Jurkat, Clone E6-1 (cell line): Measurements from ENCODE around the gene CYSLTR2.
"Not testable (repeated sequence)": the region's sequence is repeated elsewhere in the genome, so short reads cannot be mapped to it uniquely, and the experiment has no call there.

Experiments used
- DNase-seq: peaks from one replicate; pipeline ENCODE4 v3.0.0-alpha.2; 2011; ENCODE audit warnings: low read depth, low spot score
- H3K4me3 ChIP-seq: 2 replicates; pipeline ENCODE4 v1.5.1; 2011; ENCODE audit warnings: mild to moderate bottlenecking, low read length, control low read depth, moderate library complexity

Gene CYSLTR2

DNA sequence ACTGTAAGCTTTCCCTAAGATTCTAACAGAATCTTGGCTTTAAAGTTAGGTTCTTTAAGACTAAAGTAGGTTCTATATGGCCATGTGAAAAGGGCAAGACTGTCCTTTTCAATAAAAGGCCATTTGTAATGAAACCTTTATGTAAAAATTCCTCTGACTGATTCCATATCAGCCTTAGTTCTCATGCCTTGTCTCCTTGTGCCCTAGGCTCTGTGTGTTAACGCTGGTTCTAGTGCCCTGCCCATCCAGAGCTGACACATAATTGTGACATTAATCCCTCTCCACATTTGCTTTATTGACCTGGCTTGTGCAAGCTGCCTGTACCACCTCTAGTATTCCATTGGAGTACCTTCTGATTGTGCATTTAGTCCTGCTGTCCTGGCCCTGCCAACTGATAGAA, 28.2 kb downstream of the CYSLTR2 start:
- no peak for DNase-seq
- no peak overlapping the region for H3K4me3 ChIP-seq

DNA sequence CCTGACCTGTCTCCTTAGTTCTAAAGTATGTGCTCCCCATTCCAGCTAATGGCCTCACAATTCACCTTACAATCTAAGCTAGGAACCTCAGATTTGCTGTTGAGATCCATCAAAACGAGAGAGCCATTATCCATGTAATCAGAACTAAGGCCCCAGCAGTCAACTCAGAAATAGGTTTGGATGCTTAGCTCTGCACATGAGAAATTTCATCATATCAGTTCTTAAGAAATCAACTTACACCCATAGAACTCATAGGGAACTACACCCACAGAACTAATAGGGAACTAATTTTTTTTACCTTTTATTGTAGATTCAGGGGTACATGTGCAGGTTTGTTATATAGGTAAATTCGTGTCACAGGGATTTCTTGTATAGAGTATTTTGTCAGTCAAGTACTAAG, 28.7 kb downstream of the CYSLTR2 start:
- H3K4me3 ChIP-seq = no peak overlapping the region
- no peak for DNase-seq

DNA sequence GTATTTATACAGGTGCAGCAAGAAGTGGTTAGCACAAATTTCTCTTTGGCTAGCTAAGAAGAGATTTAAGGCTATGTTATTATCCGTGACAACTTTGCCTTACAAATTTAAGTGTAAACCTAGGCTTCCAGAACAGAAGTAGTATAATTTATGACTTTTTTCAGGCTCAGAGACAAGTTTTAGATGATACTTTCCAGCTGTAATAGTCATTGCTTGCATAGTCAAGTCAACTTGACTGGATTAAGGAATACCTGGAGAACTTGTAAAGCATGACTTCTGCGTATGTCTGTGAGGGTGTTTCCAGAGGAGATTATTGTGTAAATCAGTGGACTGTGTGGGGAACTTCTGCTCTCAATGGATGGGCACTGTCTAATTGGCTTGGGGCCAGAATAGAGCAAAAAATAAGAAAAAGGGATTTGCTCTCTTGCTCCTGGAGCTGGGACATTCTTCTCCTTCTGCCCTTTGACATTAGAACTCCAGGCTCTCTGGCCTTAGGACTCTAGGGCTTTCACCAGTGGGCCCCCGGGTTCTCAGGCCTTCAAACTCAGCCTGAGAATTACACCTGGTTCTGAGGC, 33.0 kb downstream of the CYSLTR2 start:
- H3K4me3 ChIP-seq = no peak overlapping the region
- no peak for DNase-seq

DNA sequence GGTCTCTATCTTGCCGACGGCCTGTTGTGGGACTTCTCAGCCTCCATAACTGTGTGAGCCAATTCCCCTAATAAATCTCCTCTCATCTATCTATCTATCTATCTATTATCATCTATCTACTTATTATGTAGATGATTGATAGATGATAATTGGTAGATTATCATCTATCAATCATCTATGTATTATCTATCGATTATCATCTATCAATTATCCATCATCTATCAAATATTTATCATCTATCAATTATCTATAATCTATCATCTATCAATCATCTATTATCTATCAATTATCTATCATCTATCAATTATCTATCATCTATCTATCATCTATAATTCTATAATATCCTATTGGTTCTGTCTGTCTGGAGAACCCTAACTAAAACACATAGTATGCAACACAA, 33.5 kb downstream of the CYSLTR2 start:
- H3K4me3 ChIP-seq = no peak overlapping the region
- no peak for DNase-seq

DNA sequence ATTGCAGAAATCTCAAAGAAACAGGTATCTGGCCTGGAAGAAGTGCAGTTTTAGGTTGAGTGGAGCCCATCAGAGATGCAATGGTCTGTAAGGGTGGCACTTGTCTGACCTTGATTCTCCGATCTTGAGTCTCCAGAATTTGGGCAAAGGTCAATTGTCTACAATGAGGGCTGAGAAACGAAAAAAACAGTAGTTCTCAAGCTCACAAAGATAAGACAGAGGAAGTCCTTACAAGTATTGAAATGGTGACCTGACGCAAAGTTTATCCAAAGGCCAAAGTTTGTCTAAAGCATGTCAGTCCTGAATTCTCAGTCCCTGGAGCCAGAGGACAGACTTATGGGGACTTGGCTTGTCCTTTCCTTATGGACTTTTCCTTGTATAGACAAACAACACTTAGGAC, 40.3 kb downstream of the CYSLTR2 start:
- no peak overlapping the region for H3K4me3 ChIP-seq
- DNase-seq = no peak

DNA sequence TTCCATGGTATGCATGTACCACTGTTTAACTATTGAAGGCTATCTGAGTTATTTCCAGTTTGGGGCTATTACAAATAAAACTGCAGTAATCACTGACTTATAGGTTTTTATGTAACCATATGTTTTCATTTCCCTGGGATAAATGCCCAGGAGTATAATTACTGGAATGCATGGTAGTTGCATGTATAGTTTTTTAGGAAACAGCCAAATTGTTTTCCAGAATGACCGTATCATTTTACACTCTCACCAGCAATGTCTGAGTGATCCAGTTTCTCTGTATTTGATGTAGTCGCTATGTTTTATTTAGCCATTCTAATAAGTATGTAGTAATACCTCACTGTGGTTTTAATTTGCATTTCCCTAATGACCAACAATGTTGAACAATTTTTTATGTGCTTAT, 42.0 kb downstream of the CYSLTR2 start:
- no peak overlapping the region for H3K4me3 ChIP-seq
- no peak for DNase-seq

DNA sequence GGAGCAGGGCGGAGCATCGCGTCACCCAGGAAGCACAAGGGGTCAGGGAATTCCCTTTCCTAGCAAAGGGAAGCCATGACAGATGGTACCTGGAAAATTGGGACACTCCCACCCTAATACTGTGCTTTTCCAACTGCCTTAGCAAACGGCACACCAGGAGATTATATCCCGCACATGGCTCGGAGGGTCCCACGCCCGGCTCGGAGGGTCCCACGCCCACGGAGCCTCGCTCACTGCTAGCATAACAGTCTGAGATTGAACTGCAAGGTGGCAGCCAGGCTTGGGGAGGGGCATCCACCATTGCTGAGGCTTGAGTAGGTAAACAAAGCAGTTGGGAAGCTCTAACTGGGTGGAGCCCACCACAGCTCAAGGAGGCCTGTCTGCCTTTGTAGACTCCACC, 42.9 kb downstream of the CYSLTR2 start:
- H3K4me3 ChIP-seq, DNase-seq: not testable (repeated sequence)

DNA sequence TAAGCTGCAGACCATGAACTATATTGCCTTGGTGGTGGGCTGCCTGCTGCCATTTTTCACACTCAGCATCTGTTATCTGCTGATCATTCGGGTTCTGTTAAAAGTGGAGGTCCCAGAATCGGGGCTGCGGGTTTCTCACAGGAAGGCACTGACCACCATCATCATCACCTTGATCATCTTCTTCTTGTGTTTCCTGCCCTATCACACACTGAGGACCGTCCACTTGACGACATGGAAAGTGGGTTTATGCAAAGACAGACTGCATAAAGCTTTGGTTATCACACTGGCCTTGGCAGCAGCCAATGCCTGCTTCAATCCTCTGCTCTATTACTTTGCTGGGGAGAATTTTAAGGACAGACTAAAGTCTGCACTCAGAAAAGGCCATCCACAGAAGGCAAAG, 53.7 kb downstream of the CYSLTR2 start:
- DNase-seq = no peak
- H3K4me3 ChIP-seq = no peak overlapping the region

DNA sequence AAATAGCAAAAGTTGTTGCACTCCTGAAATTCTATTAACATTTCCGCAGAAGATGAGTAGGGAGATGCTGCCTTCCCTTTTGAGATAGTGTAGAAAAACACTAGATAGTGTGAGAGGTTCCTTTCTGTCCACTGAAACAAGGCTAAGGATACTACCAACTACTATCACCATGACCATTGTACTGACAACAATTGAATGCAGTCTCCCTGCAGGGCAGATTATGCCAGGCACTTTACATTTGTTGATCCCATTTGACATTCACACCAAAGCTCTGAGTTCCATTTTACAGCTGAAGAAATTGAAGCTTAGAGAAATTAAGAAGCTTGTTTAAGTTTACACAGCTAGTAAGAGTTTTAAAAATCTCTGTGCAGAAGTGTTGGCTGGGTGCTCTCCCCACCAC, 55.0 kb downstream of the CYSLTR2 start:
- no peak for DNase-seq
- H3K4me3 ChIP-seq = no peak overlapping the region

DNA sequence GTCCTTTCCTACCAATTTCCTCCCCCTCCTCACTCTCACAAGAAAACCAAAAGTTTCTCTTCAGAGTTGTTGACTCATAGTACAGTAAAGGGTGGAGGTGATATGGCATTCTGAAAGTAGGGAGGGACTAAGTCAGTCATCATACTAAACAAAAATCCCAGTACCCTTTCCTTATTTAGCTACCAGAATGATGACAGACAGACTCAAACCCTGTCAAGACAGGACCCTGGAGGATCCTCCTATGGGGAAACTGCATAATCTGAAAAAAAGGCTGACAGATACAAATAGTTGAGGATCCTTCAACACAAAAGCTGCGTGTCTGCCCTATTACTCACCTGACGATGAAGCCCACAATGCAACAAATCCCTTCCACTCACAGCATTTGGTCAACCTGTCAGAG, 55.5 kb downstream of the CYSLTR2 start:
- no peak for DNase-seq
- H3K4me3 ChIP-seq = no peak overlapping the region

DNA sequence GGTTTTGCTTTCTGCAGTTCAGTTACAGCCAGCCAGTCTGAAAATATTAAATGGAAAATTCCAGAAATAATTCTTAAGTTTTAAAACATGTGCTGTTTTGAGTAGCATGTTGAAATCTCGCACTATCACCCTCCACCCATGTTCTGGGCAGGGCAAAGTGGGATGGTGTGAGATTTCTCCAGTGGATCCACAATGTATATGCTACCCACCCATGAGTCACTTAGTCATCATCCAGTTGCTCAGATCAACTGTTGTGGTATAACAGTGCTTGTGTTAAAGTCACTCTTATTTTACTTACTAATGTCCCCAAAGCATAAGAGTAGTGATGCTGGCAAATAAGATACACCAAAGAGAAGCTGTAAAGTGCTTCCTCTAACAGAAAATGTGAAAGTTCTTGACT, 56.4 kb downstream of the CYSLTR2 start:
- H3K4me3 ChIP-seq = no peak overlapping the region
- no peak for DNase-seq

DNA sequence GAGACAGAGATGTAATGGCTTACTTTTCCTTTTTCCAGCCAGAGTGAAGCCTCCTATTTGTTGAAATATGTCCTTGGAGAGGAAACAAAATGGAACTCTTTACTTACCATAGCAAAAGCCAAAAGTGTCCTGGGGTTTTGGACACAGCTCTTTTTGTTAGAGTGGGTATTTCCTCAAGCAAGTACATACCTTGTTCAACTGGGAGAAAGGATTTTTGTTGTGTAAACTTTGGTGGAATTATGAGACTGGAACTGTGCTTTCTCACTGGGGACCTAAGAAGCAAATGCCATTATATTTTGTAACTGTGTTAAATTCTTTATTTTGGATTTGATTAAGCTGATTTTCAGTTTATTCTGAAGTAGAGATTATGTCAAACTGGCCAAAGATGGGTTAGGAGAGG, 58.4 kb downstream of the CYSLTR2 start:
- H3K4me3 ChIP-seq = no peak overlapping the region
- no peak for DNase-seq

DNA sequence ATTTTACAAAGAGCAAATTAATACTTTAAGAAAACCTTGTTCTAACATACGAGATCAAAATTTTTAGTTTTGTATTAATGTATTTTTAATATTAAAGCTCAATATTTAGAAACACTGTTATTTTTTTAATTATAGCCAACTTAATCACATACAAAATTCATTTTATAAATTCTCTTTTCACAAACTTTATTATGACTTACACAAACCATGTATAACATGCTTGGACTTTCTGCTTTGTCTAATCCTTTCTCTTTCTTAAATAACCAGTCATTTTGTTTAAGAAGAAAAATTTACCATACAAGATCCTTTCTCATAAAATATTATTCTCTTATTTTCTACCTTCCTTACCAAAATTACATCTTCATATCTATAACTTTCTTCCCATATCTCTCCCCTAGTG, 62.2 kb downstream of the CYSLTR2 start:
- no peak overlapping the region for H3K4me3 ChIP-seq
- no peak for DNase-seq

DNA sequence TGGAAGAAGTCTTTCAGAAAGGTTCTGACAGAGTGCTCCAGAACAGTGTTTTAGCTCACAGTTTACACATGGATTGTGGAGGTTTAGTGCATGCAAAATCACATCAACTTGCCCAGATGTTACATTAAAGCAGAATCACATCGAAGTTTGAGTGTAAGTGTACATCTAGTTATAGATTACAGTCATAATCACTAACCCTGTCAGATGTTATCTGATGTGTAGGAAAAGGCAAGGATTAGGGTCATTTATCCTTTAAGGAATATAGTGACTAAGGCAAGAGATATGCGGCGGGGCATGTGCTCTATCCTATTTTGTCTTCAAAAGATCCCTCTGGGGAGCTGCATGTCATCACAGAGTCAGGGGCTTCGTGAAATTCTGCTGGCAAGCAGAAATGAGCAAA, 66.9 kb downstream of the CYSLTR2 start:
- no peak overlapping the region for H3K4me3 ChIP-seq
- no peak for DNase-seq

DNA sequence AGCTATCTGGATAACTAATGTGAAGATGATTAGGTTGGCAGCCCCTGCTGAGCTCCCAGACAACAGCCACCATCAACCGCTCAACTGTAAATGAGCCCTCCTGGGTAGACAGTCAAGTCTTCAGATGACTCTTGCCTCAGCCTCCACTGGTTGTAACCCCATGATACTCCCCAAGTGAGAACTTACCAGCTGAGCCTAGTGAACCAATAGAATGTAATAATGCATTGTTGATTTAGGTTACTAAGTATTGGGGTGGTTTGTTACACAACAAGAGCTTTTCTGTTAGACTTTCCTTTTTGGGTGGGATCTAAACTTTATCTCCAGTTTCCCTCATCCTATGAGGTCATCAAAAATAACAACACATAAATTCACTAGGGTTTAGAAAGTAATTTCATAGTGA, 69.4 kb downstream of the CYSLTR2 start:
- DNase-seq = no peak
- H3K4me3 ChIP-seq = no peak overlapping the region

DNA sequence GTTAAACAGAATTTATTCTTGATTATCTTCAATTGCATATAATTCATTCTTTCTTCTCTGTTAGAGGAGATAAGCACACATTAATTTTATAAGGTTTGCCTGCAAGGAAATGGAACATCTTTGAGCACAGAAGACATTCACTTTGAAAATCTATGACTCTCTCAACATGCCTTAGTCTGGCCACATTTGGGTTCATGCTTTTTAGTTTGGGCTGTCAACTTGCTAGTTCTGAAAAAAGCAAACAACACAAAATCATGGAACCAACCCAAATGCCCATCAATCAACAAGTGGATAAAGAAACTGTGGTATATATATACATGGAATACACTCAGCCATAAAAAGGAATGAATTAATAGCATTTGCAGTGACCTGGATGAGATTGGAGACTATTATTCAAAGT, 71.5 kb downstream of the CYSLTR2 start:
- DNase-seq = no peak
- H3K4me3 ChIP-seq = no peak overlapping the region

DNA sequence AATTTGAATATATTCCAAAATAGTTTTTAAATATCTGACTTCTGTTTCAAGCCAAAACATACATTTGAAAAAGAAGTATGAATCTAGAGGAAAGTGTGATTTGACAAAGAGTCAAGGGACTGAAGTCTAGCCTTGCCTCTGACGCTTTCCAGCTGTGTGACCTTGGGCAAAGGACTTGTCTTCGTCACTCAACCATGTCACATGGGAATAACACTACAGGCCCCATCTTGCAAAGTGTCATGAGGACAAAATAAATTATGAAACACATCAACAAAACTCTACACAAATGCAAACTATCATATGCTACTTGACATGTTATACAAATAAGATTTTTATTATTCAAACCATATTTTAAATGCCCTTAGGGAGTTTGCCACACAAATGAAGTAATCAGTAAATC, 73.0 kb downstream of the CYSLTR2 start:
- DNase-seq = no peak
- H3K4me3 ChIP-seq = no peak overlapping the region

DNA sequence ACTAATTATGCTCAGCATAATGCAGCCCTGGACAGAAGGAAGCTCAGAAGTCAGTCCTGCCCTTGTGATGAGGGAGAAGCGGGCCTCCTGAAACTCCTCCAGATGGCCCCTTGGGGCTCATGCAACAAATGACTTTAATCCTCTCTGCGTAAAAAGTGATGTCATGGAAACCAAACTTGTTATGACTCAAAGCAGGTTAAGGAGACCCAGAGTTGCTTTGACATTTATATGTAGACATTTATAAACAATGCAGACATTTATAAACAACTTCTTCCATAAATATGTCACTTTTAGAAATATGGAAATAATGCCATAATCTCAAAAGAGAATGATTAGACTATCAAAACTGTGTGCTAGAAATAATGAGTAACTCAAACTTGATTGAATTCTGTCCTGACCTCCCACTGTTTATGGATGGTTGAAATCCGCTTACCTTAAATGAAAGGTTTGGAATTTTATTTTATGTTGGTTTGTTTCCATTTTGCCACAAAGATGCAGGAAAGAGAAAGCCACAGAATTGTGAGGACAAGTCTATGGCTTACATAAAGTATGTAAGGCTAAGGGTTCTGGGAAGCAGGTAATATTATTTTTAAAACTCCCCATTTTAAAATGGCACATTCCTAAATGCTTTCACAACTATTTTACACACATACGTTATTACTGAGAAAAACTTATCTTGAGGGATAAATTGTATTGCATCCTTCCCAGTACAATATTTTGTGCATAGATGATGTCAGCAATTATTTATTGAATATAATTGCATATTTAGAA, 73.7 kb downstream of the CYSLTR2 start:
- no peak for DNase-seq
- no peak overlapping the region for H3K4me3 ChIP-seq

DNA sequence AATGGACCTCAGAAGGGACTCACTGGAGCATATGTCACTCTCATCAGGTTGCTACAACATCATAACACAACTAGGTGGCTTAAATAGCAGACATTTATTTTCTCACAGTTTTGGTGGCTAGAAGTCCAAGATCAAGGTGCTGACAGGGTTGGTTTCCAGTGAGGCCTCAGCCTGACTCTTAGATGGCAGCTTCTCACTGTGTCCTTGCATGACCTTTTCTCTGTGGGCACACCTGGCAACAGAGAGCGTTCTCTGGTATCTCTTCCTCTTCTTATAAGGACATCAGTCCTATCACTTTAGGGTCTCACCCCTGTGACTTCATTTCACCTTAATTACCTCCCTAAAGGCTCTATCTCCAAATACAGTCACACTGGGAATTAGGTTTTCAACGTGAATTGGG, 74.5 kb downstream of the CYSLTR2 start:
- no peak overlapping the region for H3K4me3 ChIP-seq
- no peak for DNase-seq

DNA sequence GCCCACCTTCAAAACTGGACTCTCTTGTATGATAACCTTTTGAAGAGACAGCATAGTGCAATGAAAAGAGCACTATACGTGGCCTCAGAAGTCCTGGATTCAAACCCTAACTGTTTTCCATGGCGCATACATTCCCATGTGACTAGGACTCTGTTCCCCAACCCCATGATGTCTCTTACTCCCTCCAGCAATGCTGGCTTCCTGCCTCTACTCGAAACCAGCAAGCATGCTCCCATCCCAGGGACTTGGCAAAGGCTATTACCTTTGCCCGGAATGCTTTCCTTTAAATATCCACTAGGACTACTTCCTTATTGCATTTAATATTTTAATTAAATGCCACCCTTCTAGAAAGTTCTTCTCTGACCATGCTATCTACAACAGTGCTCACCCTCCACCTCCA, 75.1 kb downstream of the CYSLTR2 start:
- no peak for DNase-seq
- no peak overlapping the region for H3K4me3 ChIP-seq

DNA sequence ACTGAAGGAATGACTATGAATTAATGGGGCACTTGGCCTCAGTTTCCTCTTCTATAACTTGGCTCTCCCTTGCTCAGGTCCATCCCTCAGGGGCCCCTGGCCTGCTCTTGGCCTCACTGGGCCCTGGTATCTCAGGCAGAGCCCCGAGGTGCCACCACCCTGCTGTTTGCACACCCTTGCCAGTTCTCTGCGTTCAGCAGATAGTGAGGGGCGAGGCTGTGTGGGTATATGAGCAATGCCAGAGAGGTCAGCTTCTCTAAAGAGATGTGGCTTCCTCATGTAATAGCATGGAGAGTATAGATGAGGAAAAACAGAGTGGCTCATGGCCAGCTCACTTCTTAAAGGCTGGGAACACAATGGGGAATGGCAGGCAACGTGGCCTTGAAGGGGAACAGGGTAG, 76.1 kb downstream of the CYSLTR2 start:
- no peak overlapping the region for H3K4me3 ChIP-seq
- DNase-seq = no peak
